Adrenal gland (tissue), 12 donors: ENCODE results near the gene WIPF1. TPM values are rescaled to one million over a fixed set of nuclear protein-coding genes. Genes with fewer than 3 reads are reported as not detected.

Experiments
- DNase-seq, 7 donors: peaks; one replicate each; pipeline ENCODE4 v3.0.0-alpha.2; 2019 to 2020
- H3K27ac ChIP-seq, 5 donors: fragments of 200-600 bp; sonication (generic) in 4 of 5; 1 replicate in 3 of 5; 2 replicates in 2 of 5; pipeline versions ENCODE4 v1.5.1 to v1.8.0; 2016 to 2020; ENCODE audit warnings: mild to moderate bottlenecking in 1 of 5
- H3K27me3 ChIP-seq: fragments of 200-600 bp; 2 replicates; pipeline ENCODE4 v1.8.0; 2021
- H3K36me3 ChIP-seq, 2 donors: fragments of 200-600 bp; replicated peaks in 1 of 2; 1 replicate in 1 of 2; 2 replicates in 1 of 2; pipeline versions ENCODE4 v1.5.1 to v1.8.0; 2018 to 2022
- H3K4me1 ChIP-seq, 2 donors: fragments of 200-600 bp; replicated peaks in 1 of 2; 1 replicate in 1 of 2; 2 replicates in 1 of 2; pipeline versions ENCODE4 v1.5.1 to v1.8.0; 2018 to 2021
- H3K4me3 ChIP-seq, 4 donors: fragments of 200-600 bp; sonication (generic) in 3 of 4; one replicate each; pipeline ENCODE4 v1.5.1; 2016 to 2018
- H3K9me3 ChIP-seq, 3 donors: fragments of 200-600 bp; sonication (generic) in 1 of 3; replicated peaks in 1 of 3; 1 replicate in 2 of 3; 2 replicates in 1 of 3; pipeline versions ENCODE4 v1.5.1 to v1.8.0; 2016 to 2021
- CTCF ChIP-seq, 6 experiments: fragments of 450-650 bp in 4 of 6; fragments of 200-600 bp in 2 of 6; sonication (generic) in 1 of 6; IDR thresholded peaks; 1 replicate in 5 of 6; 2 replicates in 1 of 6; pipeline versions ENCODE4 v1.5.1 to v1.8.0; 2016 to 2021; ENCODE audit warnings: antibody characterized with exemption in 6 of 6, mild to moderate bottlenecking in 2 of 6, moderate library complexity in 1 of 6
- POLR2A ChIP-seq, 2 donors: fragments of 450-650 bp; IDR thresholded peaks; one replicate each; pipeline ENCODE4 v1.6.1; 2017; ENCODE audit warnings: antibody characterized with exemption in 2 of 2, mild to moderate bottlenecking in 2 of 2, moderate library complexity in 1 of 2
- WGBS, 4 donors: extraction: QIAGEN DNeasy Blood & Tissue Kit in 2 of 4; methylation state at CpG; one replicate each; pipeline versions ENCODE4 v1.1.5 to v1.1.7; 2013 to 2017; 5-methylcytosine and 5-hydroxymethylcytosine counted together
- intact Hi-C, 2 donors: fragments of 100-400 bp; cut with DNase I; formaldehyde crosslinking; loops; one replicate each; pipeline versions ENCODE4 v1.14.1 to v1.15.0; 2022 to 2023
- polyA plus RNA-seq, 3 donors: library from polyadenylated mRNA; stranded (reverse); fragments of 200-250 nt in 2 of 3; fragments of 350-450 nt in 1 of 3; fragmentation: Illumina TruSeq in 1 of 3; extraction: RNeasy Lipid Tissue Mini Kit (QIAGEN cat#74804) in 1 of 3; gene quantifications; one replicate each; pipeline ENCODE4 v1.2.3, GENCODE V29; 2013 to 2014
- total RNA-seq, 9 donors: library from RNA; depleted of rRNA in 4 of 9; stranded (reverse); fragments of >200 nt in 4 of 9; fragments of 120-200 nt in 1 of 9; fragmentation: NEBNext Ultra II Directional in 1 of 9; extraction: Animal tissue kit (Norgen Biotek cat#: 25700) in 1 of 9; gene quantifications; one replicate each; pipeline versions ENCODE4 v1.1.0 to v1.2.4, GENCODE V29; 2013 to 2023
- donor health status: healthy with polysubstance abuse.
- donor health status: Bipolar disorder and iron deficiency.
- donor health status: DM: yes; HTN: yes; CAD: no.
- donor health status: DM: no; HTN: no; CAD: no.
- donor health status: DM: no; HTN: no; CAD: no.
- donor health status: DM: yes; HTN: yes; CAD: no.

The WIPF1 gene
- total and polyA plus RNA-seq, 12 donors, result 4.8 to 42.4 (median 24.6) TPM

GRCh38 chr2:174605687-174606086 is 8.1 kb upstream of the WIPF1 start:
- Histone ChIP-seq H3K27ac (no peak overlapping the region), H3K4me1 (peaks cover 0 to 15% of the 10 kb centered on the region in 2 donors)
- TF ChIP-seq POLR2A (IDR thresholded peaks at IDR 0.05) (no peak), CTCF (IDR thresholded peaks at IDR 0.05) (peak in 4 of 6 experiments; percentile 6 to 29 (median 21))

GRCh38 chr2:174603280-174603679 is 5.7 kb upstream of the WIPF1 start:
- Histone ChIP-seq H3K27me3 (no peaks in the 10 kb centered on the region), H3K4me3 (no peak overlapping the region), H3K9me3 (no peaks in the 10 kb centered on the region), H3K36me3 (no peaks in the 10 kb centered on the region), H3K4me1 (peaks cover under 1 to 20% of the 10 kb centered on the region in 2 donors), H3K27ac (peak overlapping the region in 1 of 5 donors; percentile 7)
- peak; percentile 60 to 82 (median 73) for DNase-seq
- intact Hi-C loops, result loop anchor here in 1 of 2 donors (10.0 kb wide), 1 partner anchor 82 kb away; no protein-coding TSS in a partner anchor
- 22 to 35% (median 27%) methylated on average over 3 of the region's 3 CpGs for WGBS, 4 donors
- TF ChIP-seq CTCF (IDR thresholded peaks at IDR 0.05), result peak; percentile 32 to 61 (median 52)
- no peak for TF ChIP-seq POLR2A (IDR thresholded peaks at IDR 0.05)

More at GRCh38 chr2:174605687-174606086, 8.1 kb upstream of the WIPF1 start:
- intact Hi-C loops, result loop anchor here in 1 of 2 donors (10.0 kb wide), 1 partner anchor 79 kb away; no protein-coding TSS in a partner anchor
- H3K36me3 ChIP-seq, result no peaks in the 10 kb centered on the region
- H3K27me3 ChIP-seq, result no peaks in the 10 kb centered on the region
- DNase-seq, result no peak
- H3K9me3 ChIP-seq, result no peaks in the 10 kb centered on the region
- no peak overlapping the region for H3K4me3 ChIP-seq

- DNase-seq, result no peak
- TF ChIP-seq CTCF (IDR thresholded peaks at IDR 0.05), result no peak
- TF ChIP-seq POLR2A (IDR thresholded peaks at IDR 0.05), result no peak
- Histone ChIP-seq H3K27ac (peak overlapping the region in 1 of 5 donors; percentile 7), H3K9me3 (no peaks in the 10 kb centered on the region), H3K36me3 (no peaks in the 10 kb centered on the region), H3K4me3 (no peak overlapping the region), H3K27me3 (no peaks in the 10 kb centered on the region), H3K4me1 (peaks cover 6 to 25% of the 10 kb centered on the region in 2 donors)
- intact Hi-C loops, result loop anchor here in 1 of 2 donors (10.0 kb wide), 1 partner anchor 82 kb away; no protein-coding TSS in a partner anchor
- WGBS, 4 donors, result 92 to 100% (median 94%) methylated on average over 3 of the region's 3 CpGs
Measured at GRCh38 chr2:174602745-174603144, 5.1 kb upstream of the WIPF1 start.

GRCh38 chr2:174600349-174600748 is 2.7 kb upstream of the WIPF1 start:
- no peak overlapping the region for H3K4me3 ChIP-seq
- no peaks in the 10 kb centered on the region for H3K9me3 ChIP-seq
- WGBS, 4 donors, result 76 to 87% (median 85%) methylated on average over 4 of the region's 4 CpGs
- no peak for TF ChIP-seq CTCF (IDR thresholded peaks at IDR 0.05)
- TF ChIP-seq POLR2A (IDR thresholded peaks at IDR 0.05), result no peak
- H3K27ac ChIP-seq, result peak overlapping the region in 3 of 5 donors; percentile 31 to 76 (median 59)
- peaks cover 11 to 23% of the 10 kb centered on the region in 2 donors for H3K4me1 ChIP-seq
- H3K36me3 ChIP-seq, result no peaks in the 10 kb centered on the region
- DNase-seq, result peak in 1 of 7 donors; percentile 32
- intact Hi-C loops, result loop anchor here in 1 of 2 donors (10.0 kb wide), 1 partner anchor 84 kb away; no protein-coding TSS in a partner anchor
- H3K27me3 ChIP-seq, result no peaks in the 10 kb centered on the region
